B cell (primary cell): ENCODE results near the gene ACR. TPM values are rescaled to one million over a fixed set of nuclear protein-coding genes. Genes with fewer than 3 reads are reported as not detected.

Experiments used
- ATAC-seq: fragments of 200-7000 bp; cut with Tn5 transposase; one replicate; pipeline ENCODE4 v1.10.0; 2021; ENCODE audit warnings: low read depth, mild to moderate bottlenecking, moderate number of reproducible peaks, moderate library complexity
- CTCF ChIA-PET: fragments of 350-600 bp; sonication (Branson Sonifier 250); formaldehyde crosslinking; loops from one replicate; lab custom pipeline; 2021; ENCODE audit warnings: antibody characterized with exemption, inconsistent platforms; lab: Charles Lee
- POLR2A ChIA-PET: fragments of 350-600 bp; sonication (Branson Sonifier 250); formaldehyde crosslinking; loops from one replicate; lab custom pipeline; 2021; ENCODE audit warnings: antibody characterized with exemption; lab: Charles Lee
- DNase-seq: peaks from one replicate; pipeline ENCODE4 v3.0.0; 2013
- H2AFZ ChIP-seq: 2 replicates; pipeline ENCODE4 v1.6.1; 2012; ENCODE audit warnings: mild to moderate bottlenecking, low read depth, low read length; ENCODE audit not compliant: insufficient read depth, poor library complexity, severe bottlenecking
- H3K27ac ChIP-seq, 2 donors: 1 replicate in 1 of 2; 2 replicates in 1 of 2; pipeline ENCODE4 v1.5.1; 2012 to 2013; ENCODE audit warnings: low read length in 2 of 2, mild to moderate bottlenecking in 2 of 2, moderate library complexity in 1 of 2
- H3K27me3 ChIP-seq, 4 experiments: fragments of 200-600 bp in 1 of 4; sonication (generic) in 1 of 4; replicated peaks in 1 of 4; 1 replicate in 2 of 4; 2 replicates in 2 of 4; pipeline versions ENCODE4 v1.6.1 to v1.7.0; 2013 to 2016; ENCODE audit warnings: low read length in 3 of 4, mild to moderate bottlenecking in 2 of 4, mixed read lengths in 1 of 4, moderate library complexity in 1 of 4; ENCODE audit not compliant: insufficient read depth in 4 of 4, control insufficient read depth in 3 of 4; ENCODE audit errors: control extremely low read depth in 1 of 4
- H3K36me3 ChIP-seq, 2 experiments: replicated peaks in 1 of 2; 1 replicate in 1 of 2; 2 replicates in 1 of 2; pipeline versions ENCODE4 v1.6.1 to v1.7.1; 2013; ENCODE audit warnings: low read length in 1 of 2; ENCODE audit not compliant: insufficient read depth in 2 of 2, control insufficient read depth in 1 of 2; ENCODE audit errors: control extremely low read depth in 1 of 2, extremely low read depth in 1 of 2
- H3K4me1 ChIP-seq, 2 donors: fragments of 200-600 bp in 1 of 2; sonication (generic) in 1 of 2; 1 replicate in 1 of 2; 2 replicates in 1 of 2; pipeline versions ENCODE4 v1.5.1 to v1.6.1; 2013 to 2017; ENCODE audit warnings: low read length in 2 of 2; ENCODE audit not compliant: control insufficient read depth in 2 of 2, insufficient read depth in 2 of 2
- H3K4me2 ChIP-seq: replicated peaks from 2 replicates; pipeline ENCODE3; 2012; ENCODE audit warnings: mild to moderate bottlenecking, low read depth, low read length; ENCODE audit not compliant: poor library complexity, severe bottlenecking
- H3K4me3 ChIP-seq, 5 experiments: fragments of 200-600 bp in 1 of 5; sonication (generic) in 1 of 5; 1 replicate in 3 of 5; 2 replicates in 2 of 5; pipeline versions ENCODE4 v1.5.1 to v1.7.0; 2011 to 2016; ENCODE audit warnings: low read length in 4 of 5, mild to moderate bottlenecking in 4 of 5, low read depth in 2 of 5, control low read depth in 1 of 5, moderate library complexity in 1 of 5; ENCODE audit not compliant: insufficient read depth in 1 of 5; ENCODE audit errors: control extremely low read depth in 1 of 5, extremely low read depth in 1 of 5
- H3K79me2 ChIP-seq: fragments of 200-600 bp; sonication (generic); one replicate; pipeline ENCODE4 v1.6.0; 2016; ENCODE audit warnings: low read length; ENCODE audit not compliant: control insufficient read depth, insufficient read depth
- H3K9ac ChIP-seq: fragments of 200-600 bp; sonication (generic); 2 replicates; pipeline ENCODE4 v1.6.1; 2017; ENCODE audit warnings: mild to moderate bottlenecking, low read length, moderate library complexity
- H3K9me3 ChIP-seq, 3 donors: one replicate each; pipeline versions ENCODE4 v1.6.1 to v1.7.1; 2013; ENCODE audit warnings: low read length in 2 of 3; ENCODE audit not compliant: control insufficient read depth in 2 of 3, insufficient read depth in 1 of 3; ENCODE audit errors: control extremely low read depth in 1 of 3
- H4K20me1 ChIP-seq: 2 replicates; pipeline ENCODE4 v1.6.0; 2012; ENCODE audit warnings: mild to moderate bottlenecking, low read length; ENCODE audit not compliant: insufficient read depth, control insufficient read depth, poor library complexity, severe bottlenecking
- H3K27ac Mint-ChIP-seq: one replicate; pipeline ENCODE4 v1.8.0; 2021; ENCODE audit warnings: mixed read lengths
- H3K27me3 Mint-ChIP-seq: one replicate; pipeline ENCODE4 v1.8.0; 2021; ENCODE audit warnings: mixed read lengths
- H3K4me1 Mint-ChIP-seq: one replicate; pipeline ENCODE4 v1.8.0; 2021; ENCODE audit warnings: mixed read lengths
- H3K4me3 Mint-ChIP-seq: one replicate; pipeline ENCODE4 v1.8.0; 2021; ENCODE audit warnings: mixed read lengths
- H3K9me3 Mint-ChIP-seq: one replicate; pipeline ENCODE4 v1.8.0; 2022; ENCODE audit warnings: mixed read lengths; ENCODE audit not compliant: insufficient read depth
- EZH2 ChIP-seq: IDR thresholded peaks from 2 replicates; pipeline ENCODE4 v1.6.1; 2012; ENCODE audit warnings: borderline replicate concordance, low read depth, mild to moderate bottlenecking, moderate library complexity, low read length; ENCODE audit not compliant: insufficient read depth, poor library complexity, severe bottlenecking
- WGBS: methylation state at CpG from one replicate; pipeline ENCODE4 v1.1.5; 2013; ENCODE audit warnings: missing lambda C conversion rate; ENCODE audit not compliant: insufficient coverage; 5-methylcytosine and 5-hydroxymethylcytosine counted together
- intact Hi-C: fragments of 100-400 bp; cut with micrococcal nuclease; formaldehyde crosslinking; loops from one replicate; pipeline ENCODE4 v1.10.0; 2022
- polyA minus RNA-seq: library from RNA; depleted of rRNA, polyadenylated mRNA; stranded (reverse); fragments of >200 nt; gene quantifications from 2 replicates; pipeline ENCODE4 v1.2.3, GENCODE V29; 2012
- polyA plus RNA-seq: library from polyadenylated mRNA; depleted of rRNA; stranded (reverse); fragments of >200 nt; gene quantifications from 2 replicates; pipeline ENCODE4 v1.2.3, GENCODE V29; 2012
- total RNA-seq, 2 donors: library from RNA; stranded (reverse); fragments of 120-200 nt in 1 of 2; gene quantifications; 1 replicate in 1 of 2; 2 replicates in 1 of 2; pipeline versions ENCODE4 v1.2.3 to v1.2.4, GENCODE V29; 2013 to 2022
- TF ChIP-seq, protein P1 (sequence below): fragments of 200-600 bp; IDR thresholded peaks from one replicate; pipeline ENCODE4 v1.8.0; 2022; ENCODE audit warnings: antibody characterized with exemption, mild to moderate bottlenecking

ACR gene
- total RNA-seq (not detected in 2 replicates), polyA plus RNA-seq (not detected in 2 replicates), polyA minus RNA-seq (not detected in 2 replicates)
- not detected for total RNA-seq (2013)

DNA sequence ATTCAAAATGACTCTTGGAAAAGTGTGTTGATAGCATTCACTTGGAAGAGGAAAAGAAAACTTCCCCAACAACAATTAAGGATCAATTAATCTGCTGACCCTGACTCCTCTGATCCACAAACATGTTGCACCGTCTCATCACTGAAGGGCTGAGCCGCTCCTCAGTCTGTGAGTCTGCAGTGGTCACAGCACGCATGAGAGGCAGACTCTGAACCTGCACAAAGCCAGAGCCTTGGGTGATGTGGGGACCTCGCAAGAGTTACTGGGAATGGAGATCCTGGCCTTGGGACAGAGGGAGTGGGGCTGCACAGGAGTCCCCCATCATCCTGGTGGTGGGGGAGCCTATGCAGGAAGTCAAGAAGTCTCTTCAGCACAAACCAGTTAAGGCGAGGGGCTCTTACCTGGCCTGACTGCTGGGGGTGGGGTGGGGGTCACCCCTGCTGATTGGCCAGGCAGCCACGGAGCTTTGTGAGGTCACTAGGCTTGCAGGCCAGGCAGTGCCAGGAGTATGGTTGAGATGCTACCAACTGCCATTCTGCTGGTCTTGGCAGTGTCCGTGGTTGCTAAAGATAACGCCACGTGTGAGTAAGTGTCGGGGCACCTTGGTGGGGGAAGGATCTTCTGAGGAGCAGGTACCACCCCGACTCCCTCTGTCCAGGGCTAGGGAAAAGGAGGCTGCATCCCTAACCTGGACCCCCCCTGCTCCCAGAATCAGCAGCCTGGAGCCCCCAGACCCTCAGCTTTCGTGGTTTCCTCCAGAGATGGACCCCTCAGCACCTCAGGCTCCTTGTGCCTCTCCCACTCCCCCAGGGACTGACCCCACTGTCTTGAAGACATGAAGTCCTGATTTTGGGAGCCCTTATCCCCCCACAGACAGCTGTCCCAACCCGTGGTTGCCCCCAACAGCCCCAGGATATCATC is at the start of gene ACR:
Gene ACR (plus strand): TSS at position 477 of the 921 bp plus-strand sequence. CDS start 32 bp downstream, at position 509.
- Mint-ChIP-seq H3K27me3 (peaks cover 22% of the 10 kb centered on the region), H3K4me3 (no peak within 1 kb of the TSS), H3K27ac (no peak within 1 kb of the TSS), H3K4me1 (no peaks in the 10 kb centered on the region), H3K9me3 (no peaks in the 10 kb centered on the region)
- H3K9ac ChIP-seq, result no peak within 1 kb of the TSS
- TF ChIP-seq EZH2, result no peak
- TF ChIP-seq, protein P1, sequence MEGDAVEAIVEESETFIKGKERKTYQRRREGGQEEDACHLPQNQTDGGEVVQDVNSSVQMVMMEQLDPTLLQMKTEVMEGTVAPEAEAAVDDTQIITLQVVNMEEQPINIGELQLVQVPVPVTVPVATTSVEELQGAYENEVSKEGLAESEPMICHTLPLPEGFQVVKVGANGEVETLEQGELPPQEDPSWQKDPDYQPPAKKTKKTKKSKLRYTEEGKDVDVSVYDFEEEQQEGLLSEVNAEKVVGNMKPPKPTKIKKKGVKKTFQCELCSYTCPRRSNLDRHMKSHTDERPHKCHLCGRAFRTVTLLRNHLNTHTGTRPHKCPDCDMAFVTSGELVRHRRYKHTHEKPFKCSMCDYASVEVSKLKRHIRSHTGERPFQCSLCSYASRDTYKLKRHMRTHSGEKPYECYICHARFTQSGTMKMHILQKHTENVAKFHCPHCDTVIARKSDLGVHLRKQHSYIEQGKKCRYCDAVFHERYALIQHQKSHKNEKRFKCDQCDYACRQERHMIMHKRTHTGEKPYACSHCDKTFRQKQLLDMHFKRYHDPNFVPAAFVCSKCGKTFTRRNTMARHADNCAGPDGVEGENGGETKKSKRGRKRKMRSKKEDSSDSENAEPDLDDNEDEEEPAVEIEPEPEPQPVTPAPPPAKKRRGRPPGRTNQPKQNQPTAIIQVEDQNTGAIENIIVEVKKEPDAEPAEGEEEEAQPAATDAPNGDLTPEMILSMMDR, result no peak
- no peak within 1 kb of the TSS for H2AFZ ChIP-seq
- H3K79me2 ChIP-seq, result no peaks in the 10 kb centered on the region
- H3K27me3 ChIP-seq, result no peaks in the 10 kb centered on the region
- no peak within 1 kb of the TSS for H3K27ac ChIP-seq
- intact Hi-C loops, result no loop called here
- no peak within 1 kb of the TSS for H3K4me3 ChIP-seq
- H3K4me2 ChIP-seq, result no peak within 1 kb of the TSS
- no peaks in the 10 kb centered on the region for H3K4me1 ChIP-seq
- H3K9me3 ChIP-seq, result no peaks in the 10 kb centered on the region
- H3K36me3 ChIP-seq, result no peaks in the 10 kb centered on the region
- WGBS, result 88% methylated on average over 12 of the region's 13 CpGs
- POLR2A ChIA-PET, result no interaction called here
- H4K20me1 ChIP-seq, result no peaks in the 10 kb centered on the region
- CTCF ChIA-PET, result no interaction called here
- ATAC-seq (no peak), DNase-seq (no peak)

DNA sequence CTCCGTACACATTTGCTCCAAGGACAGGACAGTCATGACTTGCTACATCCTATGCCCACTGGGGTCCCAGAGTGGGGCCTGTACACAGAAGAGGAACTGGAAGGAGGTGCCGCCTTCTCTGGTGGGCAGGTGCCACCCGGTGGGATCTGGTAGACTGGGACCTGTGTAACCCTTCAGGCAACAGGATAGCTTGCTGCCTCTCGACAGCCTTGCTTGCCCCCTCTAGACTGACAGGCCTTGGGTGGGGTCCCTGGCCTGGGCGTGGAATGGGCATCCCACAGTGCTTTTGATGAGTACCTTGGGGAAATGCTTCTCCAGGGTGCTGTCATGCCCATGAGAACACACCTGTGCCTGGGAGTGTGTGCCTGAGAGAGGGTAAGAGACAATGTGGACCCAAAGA is 49.6 kb upstream of the ACR start:
- H3K9ac ChIP-seq, result no peak overlapping the region
- H3K27me3 Mint-ChIP-seq, result peaks cover 8% of the 10 kb centered on the region
- DNase-seq, result no peak
- no peaks in the 10 kb centered on the region for H3K79me2 ChIP-seq
- intact Hi-C loops, result no loop called here
- H3K9me3 ChIP-seq, result peaks cover 0 to 6% (median 0%) of the 10 kb centered on the region in 3 donors
- no peaks in the 10 kb centered on the region for H3K4me1 ChIP-seq
- WGBS, result 73% methylated on average over 4 of the region's 5 CpGs
- H3K36me3 ChIP-seq, result no peaks in the 10 kb centered on the region
- POLR2A ChIA-PET, result no interaction called here
- no peak for ATAC-seq
- H2AFZ ChIP-seq, result no peak overlapping the region
- H3K4me3 ChIP-seq, result no peak overlapping the region
- no peak for TF ChIP-seq EZH2
- TF ChIP-seq, protein P1, result no peak
- H4K20me1 ChIP-seq, result no peaks in the 10 kb centered on the region
- H3K9me3 Mint-ChIP-seq, result no peaks in the 10 kb centered on the region
- no peak overlapping the region for H3K27ac ChIP-seq
- H3K4me2 ChIP-seq, result no peak overlapping the region
- H3K4me3 Mint-ChIP-seq, result no peak overlapping the region
- no peaks in the 10 kb centered on the region for H3K27me3 ChIP-seq
- H3K4me1 Mint-ChIP-seq, result peaks cover 5% of the 10 kb centered on the region
- H3K27ac Mint-ChIP-seq, result no peak overlapping the region
- CTCF ChIA-PET, result no interaction called here
